Posterior vena cava (tissue), 2 donors: ENCODE results near the gene IMPA2. TPM values are rescaled to one million over a fixed set of nuclear protein-coding genes. Genes with fewer than 3 reads are reported as not detected.

ENCODE experiments used
- DNase-seq: peaks from one replicate; pipeline ENCODE4 v3.0.0-alpha.2; 2020; ENCODE audit warnings: low spot score
- intact Hi-C, 2 donors: fragments of 100-400 bp; cut with DNase I; formaldehyde crosslinking; loops; one replicate each; pipeline versions ENCODE4 v1.14.1 to v1.14.2; 2022 to 2023
- total RNA-seq, 2 donors: library from RNA; stranded (reverse); fragmentation: NEBNext Ultra II Directional; extraction: Animal tissue kit (Norgen Biotek cat#: 25700); gene quantifications; one replicate each; pipeline ENCODE4 v1.2.1, GENCODE V29; 2021
- donor health status: DM: yes; HTN: yes; CAD: no.
- donor health status: DM: yes; HTN: yes; CAD: no.

IMPA2 gene
- total RNA-seq, 2 donors from 2014 or later, result 14.9 to 31.5 TPM

DNA sequence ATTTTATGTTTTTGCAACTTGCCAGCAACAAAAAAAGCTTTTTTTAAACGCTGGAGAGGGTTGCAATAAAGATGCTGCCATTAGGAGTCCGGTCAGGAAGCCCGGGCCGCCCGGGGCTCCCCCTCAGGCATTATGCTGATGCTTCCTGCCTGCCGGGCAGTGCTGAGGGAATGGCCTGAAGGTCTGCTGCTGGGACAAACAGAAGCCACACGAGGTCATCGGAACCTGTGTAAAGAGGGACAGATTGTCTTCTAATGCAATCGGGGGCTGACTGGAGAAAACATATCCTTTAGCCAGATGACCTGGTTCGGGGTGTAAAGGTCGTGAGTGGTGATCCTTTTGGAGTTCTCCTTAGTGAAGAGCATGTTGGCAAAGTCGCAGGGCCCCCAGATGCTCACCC lies 2.3 kb downstream of the IMPA2 start:
- DNase-seq, result peak; percentile 71
- intact Hi-C loops, result no loop called here

DNA sequence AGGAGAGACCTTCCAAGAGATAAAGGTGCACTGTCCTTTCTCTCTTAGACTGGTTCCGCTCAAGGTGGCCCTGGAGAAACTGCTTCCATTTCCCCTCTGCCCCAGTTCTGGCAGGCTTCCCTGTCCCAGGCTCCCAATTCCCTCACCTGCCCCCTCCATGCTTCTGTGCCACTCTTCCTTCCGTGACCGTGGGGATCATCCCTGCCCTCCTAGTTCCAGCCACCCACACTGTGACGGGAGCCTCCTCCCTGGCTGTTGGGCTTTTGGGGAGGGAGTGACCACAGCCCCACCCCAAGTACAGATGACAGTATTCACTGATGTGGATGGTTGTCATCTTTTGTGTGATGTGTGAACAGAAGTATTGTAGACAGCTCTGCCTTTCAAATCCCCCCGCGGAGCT lies 2.8 kb downstream of the IMPA2 start:
- intact Hi-C loops, result no loop called here
- DNase-seq, result peak; percentile 45

DNA sequence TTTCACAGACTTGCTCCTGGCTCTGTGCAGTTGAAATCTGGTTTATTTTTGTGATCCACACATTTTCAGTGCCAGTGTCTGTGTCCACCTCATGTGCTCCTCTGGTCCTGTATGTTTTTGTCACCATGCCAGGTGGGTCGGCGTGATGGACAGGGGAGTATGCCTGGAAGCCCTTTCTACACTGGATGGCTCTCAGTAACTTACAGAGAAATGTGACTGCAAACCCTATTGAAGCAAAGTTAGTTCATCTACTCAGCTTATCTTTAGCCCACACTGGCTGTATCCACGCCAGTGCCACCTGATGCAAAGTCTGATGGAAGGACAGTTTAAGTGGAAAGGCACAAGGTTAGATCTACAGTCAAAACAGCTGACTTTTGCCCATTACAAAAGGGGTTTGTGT lies 4.3 kb downstream of the IMPA2 start:
- intact Hi-C loops, result no loop called here
- DNase-seq, result peak; percentile 20

DNA sequence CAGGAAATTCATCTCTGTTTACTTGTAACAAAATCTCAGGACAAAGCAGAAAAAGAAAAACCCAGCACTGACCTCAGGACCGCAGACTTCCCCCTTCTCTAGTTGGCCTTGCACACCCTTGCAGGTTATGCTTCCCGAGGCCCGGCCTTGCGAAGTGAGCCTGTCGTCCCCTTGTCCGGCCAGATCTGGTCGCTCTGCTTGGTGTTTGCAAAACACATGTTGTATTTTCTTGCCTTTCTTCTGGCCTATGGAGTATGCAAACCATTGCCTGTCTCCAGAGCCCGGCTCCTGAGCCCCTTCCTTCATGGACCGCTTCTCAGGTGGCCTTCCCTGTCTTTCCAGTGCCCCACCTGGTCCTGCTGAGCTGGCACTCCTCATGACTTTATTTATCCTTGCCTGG lies 4.8 kb downstream of the IMPA2 start:
- peak; percentile 69 for DNase-seq
- intact Hi-C loops, result no loop called here

DNA sequence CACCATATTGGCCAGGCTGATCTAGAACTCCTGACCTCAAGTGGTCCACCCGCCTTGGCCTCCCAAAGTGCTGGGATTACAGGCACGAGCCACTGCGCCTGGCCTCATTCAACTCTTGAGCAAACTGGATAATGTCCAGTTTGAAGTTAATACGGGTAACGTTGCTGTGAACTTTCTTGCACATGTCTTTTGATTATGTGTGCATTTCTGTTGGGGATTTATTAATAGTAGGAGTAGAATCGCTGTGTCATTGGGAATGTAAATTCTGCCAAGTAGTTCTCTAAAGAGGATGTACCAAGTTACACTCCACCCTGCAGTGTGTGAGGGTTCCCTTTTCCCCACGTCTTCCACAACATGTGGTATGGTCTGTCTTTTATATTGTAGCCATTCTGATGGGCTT lies 6.2 kb downstream of the IMPA2 start:
- peak; percentile 22 for DNase-seq
- intact Hi-C loops, result no loop called here

DNA sequence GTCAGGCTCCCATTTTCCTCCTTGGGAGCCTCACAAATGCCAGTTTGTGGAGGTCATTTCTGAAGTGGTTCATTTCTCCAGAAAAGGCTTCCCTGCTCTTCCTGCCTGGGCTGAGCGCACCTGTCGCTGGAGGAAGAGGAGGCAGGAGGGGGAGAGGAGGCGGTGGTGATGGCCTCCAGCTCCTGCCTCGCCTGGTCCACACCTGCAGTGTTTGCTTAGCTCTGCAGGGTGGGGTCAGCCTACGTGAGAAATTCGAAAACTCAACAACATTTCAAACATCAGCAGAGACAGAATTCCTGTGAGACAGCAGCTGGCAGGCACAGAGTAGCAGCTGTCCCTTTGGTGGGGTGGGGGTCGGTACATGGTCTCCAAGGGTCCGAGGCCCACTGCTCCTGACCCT lies 7.9 kb downstream of the IMPA2 start:
- intact Hi-C loops, result no loop called here
- no peak for DNase-seq

DNA sequence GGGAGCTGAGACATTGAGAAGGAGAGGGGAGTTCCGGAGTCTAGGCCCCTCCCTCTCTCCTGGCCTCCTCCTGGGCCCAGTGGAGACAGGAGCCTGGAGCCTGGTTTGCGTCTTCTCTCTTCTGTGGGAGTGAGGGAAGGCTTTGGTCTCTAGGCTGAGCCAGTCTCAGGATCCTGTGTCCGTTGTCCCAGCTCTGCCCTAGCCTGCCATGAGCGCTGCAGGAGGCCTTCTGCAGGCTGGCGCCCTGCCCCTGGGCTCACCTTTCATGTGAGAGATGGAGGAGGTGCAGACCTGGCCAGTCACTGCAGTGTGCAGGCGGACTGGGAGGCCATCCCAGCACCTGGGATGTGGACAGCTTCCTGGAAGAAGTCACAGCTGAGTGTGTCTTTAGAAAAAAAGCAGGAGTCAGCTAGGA lies 8.7 kb downstream of the IMPA2 start:
- peak; percentile 41 for DNase-seq
- intact Hi-C loops, result loop anchor here in 1 of 2 donors (5.0 kb wide), 1 partner anchor 53 kb away; no protein-coding TSS in a partner anchor

DNA sequence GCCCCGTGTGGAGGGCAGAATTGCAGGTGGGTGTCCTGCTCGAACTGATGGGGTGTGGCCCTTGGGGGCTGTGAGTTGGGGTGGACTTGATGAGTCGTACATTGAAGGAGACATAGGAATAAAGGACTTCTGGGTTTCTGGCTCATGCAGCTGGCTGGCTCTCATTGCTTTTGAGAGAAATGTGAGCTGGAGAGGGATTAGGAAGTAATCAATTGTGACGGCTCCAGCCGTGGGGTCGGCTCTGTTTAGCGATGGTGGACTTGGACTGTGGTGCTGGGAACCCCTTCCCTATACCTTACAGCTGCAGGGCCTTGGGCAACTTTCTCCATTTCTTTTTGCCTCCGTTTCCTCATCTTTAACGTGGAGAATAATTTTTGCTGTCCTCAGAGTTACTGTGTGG lies 9.2 kb downstream of the IMPA2 start:
- peak; percentile 45 for DNase-seq
- intact Hi-C loops, result loop anchor here in 1 of 2 donors (5.0 kb wide), 1 partner anchor 53 kb away; no protein-coding TSS in a partner anchor

DNA sequence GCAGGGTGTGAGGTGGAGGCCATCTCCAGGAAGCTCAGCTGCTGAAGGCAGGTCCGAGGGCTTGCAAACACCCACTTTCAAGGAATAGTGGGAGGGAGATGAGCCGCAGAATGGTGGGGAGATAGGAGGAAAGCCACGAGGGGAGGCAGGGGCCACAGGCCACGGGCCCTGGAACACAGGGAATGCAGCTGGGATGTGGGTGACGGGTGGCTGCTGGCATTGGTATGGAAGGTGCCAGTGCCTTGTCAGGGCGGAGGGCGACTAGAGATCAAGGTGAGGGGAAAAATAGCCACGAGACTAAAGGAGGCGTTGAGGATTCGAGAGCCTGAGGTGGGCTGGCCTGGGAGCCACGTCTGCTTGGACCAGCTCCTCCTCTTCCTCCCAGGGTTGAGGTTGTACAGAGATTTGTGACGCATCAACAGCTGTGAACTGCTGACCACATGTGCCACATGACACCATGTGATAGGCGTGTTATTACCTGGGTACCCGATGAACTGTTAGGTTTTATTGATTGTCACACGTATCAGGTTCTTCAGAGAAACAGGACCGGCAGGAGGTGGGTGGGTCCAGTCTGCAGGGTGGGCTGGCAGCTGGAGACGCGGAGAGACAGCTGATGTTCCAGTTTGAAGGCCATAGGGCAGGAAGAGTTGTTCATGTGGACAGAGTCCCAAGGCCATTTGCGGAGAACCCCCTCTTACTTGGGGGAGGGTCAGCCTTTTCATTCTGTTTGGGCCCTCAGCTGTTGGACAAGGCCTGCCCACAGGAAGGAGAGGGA lies 9.9 kb downstream of the IMPA2 start:
- peak; percentile 77 for DNase-seq
- intact Hi-C loops, result loop anchor here in 1 of 2 donors (5.0 kb wide), 1 partner anchor 54 kb away; no protein-coding TSS in a partner anchor

DNA sequence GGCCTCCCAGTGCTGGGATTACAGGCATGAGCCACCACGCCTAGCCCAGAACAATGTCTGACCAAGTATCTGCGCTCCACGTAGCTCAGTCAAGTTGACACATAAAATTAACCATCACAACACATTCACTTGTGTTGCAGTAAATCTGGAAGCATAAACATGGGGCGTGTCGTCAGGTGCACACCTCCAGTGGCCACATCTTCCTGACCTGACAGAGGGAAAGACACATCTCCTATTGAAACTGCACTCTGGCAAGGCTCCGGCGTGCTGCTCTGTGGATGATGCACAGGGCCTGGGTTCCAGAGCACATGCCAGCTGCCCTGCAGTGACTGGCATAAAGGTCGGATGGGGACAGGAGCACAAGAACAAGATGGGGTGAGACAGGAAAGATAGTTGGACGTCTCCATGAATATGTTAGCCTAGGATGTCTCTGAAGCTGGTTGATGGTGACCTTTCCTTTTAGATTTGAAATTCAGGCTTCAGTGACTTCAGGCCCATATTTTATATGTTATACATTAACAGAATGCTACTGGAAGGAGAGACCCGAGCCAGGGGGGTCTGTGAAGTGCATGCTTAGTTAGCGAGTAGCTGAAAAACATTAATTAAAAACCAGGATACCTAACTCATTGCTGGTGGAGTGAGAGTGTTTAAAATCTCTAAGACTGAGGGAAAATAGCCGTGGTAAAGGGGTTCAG lies 10.9 kb downstream of the IMPA2 start:
- intact Hi-C loops, result loop anchor here in 1 of 2 donors (5.0 kb wide), 1 partner anchor 55 kb away; no protein-coding TSS in a partner anchor
- peak; percentile 50 for DNase-seq

DNA sequence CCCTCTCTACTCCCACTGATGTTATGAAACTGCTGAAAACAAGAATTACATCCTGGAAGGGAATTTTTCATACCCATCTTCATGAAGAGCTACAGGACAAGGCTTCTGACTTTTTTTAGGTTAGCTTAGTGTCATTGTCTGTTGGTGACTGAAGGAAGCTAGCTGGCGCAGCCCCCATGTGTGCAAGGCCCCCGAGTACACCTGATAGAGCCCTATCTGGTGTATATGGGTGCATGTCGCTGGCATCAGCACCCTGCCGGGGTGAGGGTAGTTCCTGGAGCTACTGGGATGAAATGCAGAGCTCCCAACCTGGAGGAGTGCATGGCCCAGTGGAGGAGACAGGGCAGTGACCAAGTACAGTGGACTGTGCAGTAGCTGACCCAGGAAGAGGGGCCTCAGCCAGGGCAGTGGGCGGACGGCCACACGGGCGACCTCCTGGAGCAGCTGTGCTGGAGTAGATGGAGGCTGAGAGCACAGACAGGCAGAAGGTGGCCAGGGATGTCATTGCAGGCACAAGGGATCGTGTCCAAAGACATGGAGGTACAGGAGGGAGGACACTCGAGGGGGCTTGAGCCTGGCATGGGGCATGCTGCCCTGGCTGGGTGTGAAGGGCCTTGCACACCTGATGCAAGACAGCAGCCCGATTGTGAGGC lies 12.1 kb downstream of the IMPA2 start:
- peak; percentile 47 for DNase-seq
- intact Hi-C loops, result loop anchor here in 1 of 2 donors (5.0 kb wide), 1 partner anchor 56 kb away; no protein-coding TSS in a partner anchor

DNA sequence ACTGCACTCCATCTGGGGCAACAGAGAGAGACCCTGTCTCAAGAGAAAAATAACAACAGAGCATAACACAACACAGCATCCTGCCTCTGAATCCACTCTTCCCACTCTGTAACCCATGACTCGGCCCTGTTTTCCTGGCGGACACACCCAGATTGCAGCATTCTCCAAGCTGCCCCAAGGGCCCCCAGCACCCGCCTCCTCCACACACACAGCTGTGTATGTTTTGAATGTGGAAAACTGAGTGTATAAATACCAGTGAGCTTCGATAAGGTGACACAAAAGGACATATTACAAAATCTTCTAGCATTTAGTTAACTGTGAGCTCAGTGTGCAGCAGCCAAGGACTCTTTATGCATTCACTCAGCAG lies 13.0 kb downstream of the IMPA2 start:
- intact Hi-C loops, result loop anchor here in 1 of 2 donors (5.0 kb wide), 1 partner anchor 57 kb away; no protein-coding TSS in a partner anchor
- DNase-seq, result peak; percentile 72

DNA sequence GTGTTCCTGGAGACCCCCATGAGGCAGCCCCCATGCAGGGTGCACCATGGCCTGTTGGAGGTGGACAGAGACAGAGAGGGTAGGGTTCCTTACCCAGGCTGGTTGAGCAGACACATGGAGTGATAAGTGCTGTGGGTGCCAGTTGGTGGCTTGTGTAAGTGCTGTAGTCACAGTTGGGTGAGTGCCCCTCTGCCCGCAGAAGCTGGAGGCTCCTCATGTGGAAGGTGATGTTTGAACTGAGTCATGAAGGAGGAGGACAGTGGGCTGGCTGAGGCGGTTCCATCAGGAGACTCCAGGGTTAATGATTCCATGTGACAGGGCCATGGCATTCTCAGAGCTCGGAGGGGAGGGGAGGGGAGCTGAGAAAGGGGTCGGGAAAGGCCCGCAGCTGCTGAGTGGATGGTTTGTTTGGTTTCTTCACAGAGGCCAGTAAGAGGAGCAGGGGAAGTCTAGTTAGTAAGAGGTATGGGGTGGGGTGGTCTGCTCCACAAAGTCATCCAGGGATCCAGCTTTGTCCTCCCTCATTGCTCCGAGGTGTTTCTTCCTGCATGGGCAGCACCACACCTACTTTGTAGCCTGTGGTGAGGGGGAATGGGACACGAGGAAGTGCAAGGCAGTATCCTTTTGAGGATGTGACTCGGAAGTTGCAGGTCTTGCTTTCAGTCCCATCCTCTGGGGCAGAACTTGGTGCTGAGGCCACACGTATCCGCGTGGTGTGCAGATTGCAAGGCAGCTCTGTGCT lies 13.6 kb downstream of the IMPA2 start:
- intact Hi-C loops, result loop anchor here in 1 of 2 donors (5.0 kb wide), 1 partner anchor 58 kb away; no protein-coding TSS in a partner anchor
- peak; percentile 50 for DNase-seq

DNA sequence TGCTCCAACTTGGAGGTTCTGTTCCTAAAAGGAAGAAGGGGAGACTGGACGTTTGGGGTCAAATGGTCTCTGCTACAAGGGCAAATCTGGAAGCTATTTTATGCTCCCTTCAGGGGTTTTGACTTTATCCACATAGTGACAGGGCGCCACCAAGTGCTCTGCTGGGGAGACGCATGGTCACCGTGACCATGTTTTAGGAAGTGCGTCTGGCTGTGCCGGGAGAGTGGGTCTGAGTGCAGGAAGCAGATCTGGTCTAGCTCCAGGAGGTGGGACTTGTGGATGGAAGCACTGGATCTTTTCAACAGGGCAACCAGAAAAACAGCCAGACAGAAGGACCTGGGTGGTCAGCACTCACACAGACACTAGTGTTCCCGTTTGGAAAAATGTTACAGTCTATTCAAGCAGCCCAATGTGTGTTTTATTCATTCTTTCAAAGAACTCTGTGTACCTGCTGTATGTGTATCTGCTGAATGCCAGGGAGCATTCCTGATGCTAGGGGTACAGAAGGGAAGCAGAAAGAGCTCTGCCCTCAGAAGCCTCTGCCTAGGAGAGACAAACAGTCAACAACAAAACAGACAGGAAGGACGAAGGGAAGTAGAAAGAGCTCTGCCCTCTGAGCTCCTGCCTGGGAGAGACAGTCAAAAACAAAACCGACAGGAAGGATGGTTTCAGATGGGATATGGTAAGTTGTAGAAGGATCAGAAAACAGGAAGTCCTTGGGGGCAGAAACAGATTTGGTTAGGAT lies 14.3 kb downstream of the IMPA2 start:
- DNase-seq, result peak; percentile 92
- intact Hi-C loops, result no loop called here

DNA sequence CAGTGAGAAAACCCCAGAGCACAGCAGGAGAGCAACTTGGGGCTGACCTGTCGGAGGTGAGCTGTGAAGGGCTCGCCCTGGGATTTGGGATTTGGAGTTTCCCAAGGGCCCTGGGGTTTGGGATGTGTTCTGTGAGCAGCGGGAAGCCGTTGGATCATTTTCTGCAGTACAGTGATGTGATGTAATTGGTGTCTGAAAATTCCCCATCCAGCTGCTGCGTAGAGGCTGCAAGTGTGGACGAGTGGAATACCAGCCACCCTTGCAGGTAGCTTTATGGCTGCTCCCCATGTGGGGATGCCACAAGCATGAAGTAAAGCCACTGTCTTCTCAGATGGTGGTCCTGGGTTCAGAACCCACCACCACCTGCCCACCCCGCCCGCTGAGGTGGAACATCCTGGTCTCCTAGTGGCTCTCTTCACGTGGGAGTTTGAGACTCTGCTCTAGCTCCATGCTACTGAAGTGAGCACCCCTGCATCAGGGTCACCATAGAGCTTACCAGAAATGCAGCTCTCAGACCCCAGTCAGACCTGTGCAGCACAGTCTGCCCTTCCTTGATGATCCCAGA lies 15.0 kb downstream of the IMPA2 start:
- intact Hi-C loops, result no loop called here
- DNase-seq, result peak; percentile 34

DNA sequence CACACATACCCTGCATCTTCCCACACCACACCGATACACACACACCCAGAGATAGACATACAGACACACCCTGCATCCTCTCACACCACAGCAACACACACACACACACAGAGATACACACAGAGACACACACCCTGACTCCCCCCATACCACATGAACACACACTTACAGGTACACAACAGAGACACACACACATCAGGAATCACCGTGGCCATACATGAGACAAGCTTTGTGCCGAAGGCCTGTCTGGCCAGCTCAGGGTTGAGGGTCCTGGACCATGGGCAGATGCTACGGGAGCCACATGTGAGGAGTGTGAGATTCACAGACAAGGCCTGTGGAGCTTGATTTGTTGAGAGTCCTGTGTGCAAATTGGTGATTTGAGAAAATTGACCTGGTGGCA lies 15.6 kb downstream of the IMPA2 start:
- DNase-seq, result peak; percentile 58
- intact Hi-C loops, result no loop called here

DNA sequence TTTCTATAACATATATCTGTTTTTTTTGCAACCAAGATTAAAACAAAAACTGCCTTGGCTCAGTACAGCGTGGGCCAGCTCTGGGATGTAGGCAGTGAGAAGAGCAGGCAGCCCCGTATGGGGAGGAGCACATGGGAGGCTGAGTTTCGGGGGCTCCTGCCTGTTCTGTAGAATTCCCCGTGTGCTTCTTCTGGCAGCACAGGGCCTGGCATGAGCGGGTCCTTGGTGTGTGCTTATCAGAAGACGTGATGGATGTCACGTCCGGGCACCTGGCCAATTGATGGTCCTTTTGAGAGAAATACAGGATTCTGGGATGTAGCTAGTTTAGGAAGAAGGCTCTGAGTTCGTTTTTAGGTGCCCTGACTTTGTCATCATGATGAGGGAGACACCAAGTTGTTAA lies 16.2 kb downstream of the IMPA2 start:
- DNase-seq, result peak; percentile 68
- intact Hi-C loops, result no loop called here

DNA sequence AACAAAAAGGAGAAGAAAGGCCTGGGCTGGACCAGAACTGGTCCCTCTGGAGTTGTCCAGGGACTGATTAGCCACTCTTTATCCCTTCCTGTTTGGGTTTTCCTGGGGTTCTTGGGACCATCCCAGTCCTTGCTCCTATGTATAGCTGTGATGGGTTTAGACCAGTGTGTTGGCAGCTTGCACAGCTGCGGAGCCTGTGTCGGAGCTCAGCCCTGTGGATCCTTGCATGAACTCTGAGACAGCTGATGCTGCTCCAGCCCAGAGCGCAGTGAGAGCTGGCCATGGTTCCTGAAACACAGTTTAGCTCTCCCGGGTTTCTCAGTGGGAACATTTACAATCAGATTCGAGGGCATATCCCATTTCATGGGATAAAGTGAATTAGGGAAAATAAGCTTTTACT lies 16.9 kb downstream of the IMPA2 start:
- no peak for DNase-seq
- intact Hi-C loops, result loop anchor here in 1 of 2 donors (1.0 kb wide), 1 partner anchor 56 kb away; no protein-coding TSS in a partner anchor
